ENCODE data around the gene DGKE. TPM values are rescaled to one million over a fixed set of nuclear protein-coding genes. Genes with fewer than 3 reads are reported as not detected.
A peak's percentile ranks its signal among the peaks of the same experiment; 100 is the strongest.

DGKE gene
- total and polyA plus RNA-seq, 8 donors = 1.8 to 7.6 (median 4.4) TPM

DNA sequence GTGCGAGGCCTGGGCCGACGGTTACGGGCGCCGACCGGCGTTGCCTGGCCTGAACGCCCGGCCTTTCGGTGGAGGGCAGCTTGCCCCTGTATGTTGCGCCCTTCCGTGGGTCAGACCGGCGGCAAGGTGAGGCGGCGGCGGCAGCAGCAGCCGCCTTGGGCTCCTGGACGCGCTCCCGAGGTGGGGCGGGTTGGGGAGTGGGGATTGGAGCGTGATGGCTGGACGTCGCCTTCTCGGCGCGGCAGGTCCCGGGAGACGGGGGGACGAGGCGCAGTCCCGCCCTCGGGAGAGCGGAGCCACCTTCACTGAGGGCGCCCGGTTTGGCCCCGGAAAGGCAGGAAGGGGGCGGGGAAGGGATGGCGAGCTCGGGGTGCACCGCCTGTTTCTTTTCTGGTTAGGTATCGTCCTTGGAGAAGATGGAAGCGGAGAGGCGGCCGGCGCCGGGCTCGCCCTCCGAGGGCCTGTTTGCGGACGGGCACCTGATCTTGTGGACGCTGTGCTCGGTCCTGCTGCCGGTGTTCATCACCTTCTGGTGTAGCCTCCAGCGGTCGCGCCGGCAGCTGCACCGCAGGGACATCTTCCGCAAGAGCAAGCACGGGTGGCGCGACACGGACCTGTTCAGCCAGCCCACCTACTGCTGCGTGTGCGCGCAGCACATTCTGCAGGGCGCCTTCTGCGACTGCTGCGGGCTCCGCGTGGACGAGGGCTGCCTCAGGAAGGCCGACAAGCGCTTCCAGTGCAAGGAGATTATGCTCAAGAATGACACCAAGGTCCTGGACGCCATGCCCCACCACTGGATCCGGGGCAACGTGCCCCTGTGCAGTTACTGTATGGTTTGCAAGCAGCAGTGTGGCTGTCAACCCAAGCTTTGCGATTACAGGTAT is 671 bp downstream of the DGKE start:
- TF ChIP-seq, protein P1, sequence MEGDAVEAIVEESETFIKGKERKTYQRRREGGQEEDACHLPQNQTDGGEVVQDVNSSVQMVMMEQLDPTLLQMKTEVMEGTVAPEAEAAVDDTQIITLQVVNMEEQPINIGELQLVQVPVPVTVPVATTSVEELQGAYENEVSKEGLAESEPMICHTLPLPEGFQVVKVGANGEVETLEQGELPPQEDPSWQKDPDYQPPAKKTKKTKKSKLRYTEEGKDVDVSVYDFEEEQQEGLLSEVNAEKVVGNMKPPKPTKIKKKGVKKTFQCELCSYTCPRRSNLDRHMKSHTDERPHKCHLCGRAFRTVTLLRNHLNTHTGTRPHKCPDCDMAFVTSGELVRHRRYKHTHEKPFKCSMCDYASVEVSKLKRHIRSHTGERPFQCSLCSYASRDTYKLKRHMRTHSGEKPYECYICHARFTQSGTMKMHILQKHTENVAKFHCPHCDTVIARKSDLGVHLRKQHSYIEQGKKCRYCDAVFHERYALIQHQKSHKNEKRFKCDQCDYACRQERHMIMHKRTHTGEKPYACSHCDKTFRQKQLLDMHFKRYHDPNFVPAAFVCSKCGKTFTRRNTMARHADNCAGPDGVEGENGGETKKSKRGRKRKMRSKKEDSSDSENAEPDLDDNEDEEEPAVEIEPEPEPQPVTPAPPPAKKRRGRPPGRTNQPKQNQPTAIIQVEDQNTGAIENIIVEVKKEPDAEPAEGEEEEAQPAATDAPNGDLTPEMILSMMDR (IDR thresholded peaks at IDR 0.05) = peak in 1 of 4 donors; percentile 16
- WGBS, 2 donors = 3% methylated on average over 68 to 81 of the region's 81 CpGs
- intact Hi-C loops (cut with DNase I) = no loop called here
- H3K27ac ChIP-seq = peak overlapping the region; percentile 68 to 97 (median 74)
- ATAC-seq (peak; percentile 27 to 49 (median 45)), DNase-seq (peak; percentile 50 to 88 (median 66)), FAIRE-seq (no peak)
- H3K4me3 ChIP-seq = peak overlapping the region; percentile 47 to 93 (median 71)
- no peaks in the 10 kb centered on the region for H3K27me3 ChIP-seq
- no peaks in the 10 kb centered on the region for H3K36me3 ChIP-seq
- no peaks in the 10 kb centered on the region for H3K9me3 ChIP-seq
- H3K4me1 ChIP-seq = peaks cover 6 to 35% (median 14%) of the 10 kb centered on the region in 3 donors

- no peak for ATAC-seq
- intact Hi-C loops (cut with DNase I) = no loop called here
- no peaks in the 10 kb centered on the region for H3K27me3 ChIP-seq
- no peak for FAIRE-seq
- 54 to 56% methylated on average over 7 of the region's 7 CpGs for WGBS, 2 donors
- no peaks in the 10 kb centered on the region for H3K36me3 ChIP-seq
- peaks cover 0 to 35% (median 14%) of the 10 kb centered on the region in 3 donors for H3K4me1 ChIP-seq
- peak overlapping the region in 2 of 4 donors; percentile 85 to 93 for H3K4me3 ChIP-seq
- no peak for DNase-seq
- TF ChIP-seq, protein P1 (IDR thresholded peaks at IDR 0.05) = no peak
- H3K27ac ChIP-seq = peak overlapping the region in 2 of 4 donors; percentile 77 to 97
- H3K9me3 ChIP-seq = no peaks in the 10 kb centered on the region
Observed at GRCh38 chr17:56835264-56835585, 1.3 kb downstream of the DGKE start.

GRCh38 chr17:56838687-56839086 is 4.7 kb downstream of the DGKE start:
- ATAC-seq = no peak
- H3K9me3 ChIP-seq = no peaks in the 10 kb centered on the region
- peaks cover 0 to 16% (median 0%) of the 10 kb centered on the region in 3 donors for H3K4me1 ChIP-seq
- H3K27me3 ChIP-seq = no peaks in the 10 kb centered on the region
- WGBS, 2 donors = 82 to 83% methylated on average over 3 of the region's 3 CpGs
- H3K27ac ChIP-seq = no peak overlapping the region
- DNase-seq = no peak
- no peak for FAIRE-seq
- intact Hi-C loops (cut with DNase I) = no loop called here
- TF ChIP-seq, protein P1 (IDR thresholded peaks at IDR 0.05) = no peak
- no peak overlapping the region for H3K4me3 ChIP-seq
- no peaks in the 10 kb centered on the region for H3K36me3 ChIP-seq

- WGBS, 2 donors = 55 to 57% methylated on average over 2 of the region's 2 CpGs
- TF ChIP-seq, protein P1 (IDR thresholded peaks at IDR 0.05) = no peak
- H3K4me3 ChIP-seq = no peak overlapping the region
- peaks cover 0 to 2% (median 0%) of the 10 kb centered on the region in 3 donors for H3K4me1 ChIP-seq
- ATAC-seq = no peak
- H3K27ac ChIP-seq = no peak overlapping the region
- no peak for FAIRE-seq
- H3K27me3 ChIP-seq = no peaks in the 10 kb centered on the region
- H3K36me3 ChIP-seq = no peaks in the 10 kb centered on the region
- intact Hi-C loops (cut with DNase I) = no loop called here
- DNase-seq = no peak
- H3K9me3 ChIP-seq = no peaks in the 10 kb centered on the region
Observed at GRCh38 chr17:56842577-56842976, 8.6 kb downstream of the DGKE start.

DNA sequence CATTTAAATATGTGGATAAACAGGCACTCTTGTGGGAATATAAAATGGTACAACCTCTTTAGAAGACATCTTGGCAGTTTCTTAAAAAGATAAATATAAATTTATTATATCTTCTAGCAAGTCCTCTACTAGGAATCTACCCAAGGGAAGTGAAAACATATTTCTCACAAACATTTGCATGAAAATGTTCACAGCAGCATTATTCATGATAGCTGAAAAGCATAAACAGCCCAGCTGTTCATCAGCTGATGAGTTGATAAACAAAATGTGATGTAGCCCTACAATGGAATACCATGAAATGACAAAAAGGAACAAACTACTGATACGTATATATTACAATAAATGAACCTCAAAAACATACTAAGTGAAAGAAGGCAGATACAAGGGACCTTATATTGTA is 12.0 kb downstream of the DGKE start:
- no peaks in the 10 kb centered on the region for H3K4me1 ChIP-seq
- intact Hi-C loops (cut with DNase I) = no loop called here
- 85 to 89% methylated on average over 1 of the region's 1 CpG for WGBS, 2 donors
- H3K36me3 ChIP-seq = peaks cover 0 to 20% (median 0%) of the 10 kb centered on the region in 3 donors
- H3K9me3 ChIP-seq = no peaks in the 10 kb centered on the region
- no peak overlapping the region for H3K4me3 ChIP-seq
- H3K27ac ChIP-seq = no peak overlapping the region
- H3K27me3 ChIP-seq = no peaks in the 10 kb centered on the region
- TF ChIP-seq, protein P1 (IDR thresholded peaks at IDR 0.05) = no peak
- ATAC-seq = no peak
- no peak for DNase-seq
- FAIRE-seq = no peak

Data from pancreas (tissue), 10 donors.